ENCODE results near the gene TPCN1.

Gene TPCN1

DNA sequence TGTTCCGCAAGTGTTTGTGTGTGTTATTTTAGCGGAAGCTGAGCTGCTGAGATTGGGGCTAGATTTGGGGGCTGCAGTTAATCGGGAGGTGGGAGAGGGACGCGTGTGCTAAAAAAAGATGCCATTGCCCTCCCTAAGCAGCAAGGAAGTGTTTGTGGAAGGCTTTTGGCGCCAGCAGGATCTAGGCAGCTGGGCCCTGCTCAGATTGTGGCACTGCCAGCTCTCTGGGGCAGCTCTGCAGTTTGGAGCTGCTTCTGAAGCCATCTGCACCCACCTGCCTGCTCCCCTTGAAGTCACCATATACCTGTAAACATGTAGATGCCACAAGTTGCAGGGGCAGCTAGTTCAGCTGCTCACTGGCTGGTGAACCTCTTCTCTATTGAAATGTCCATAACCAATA, 28.8 kb downstream of the TPCN1 start:
- H3K4me3 ChIP-seq (ENCODE audit: low read depth, low read length) = no peak overlapping the region
- DNase-seq (ENCODE audit: low read depth) = no peak

DNA sequence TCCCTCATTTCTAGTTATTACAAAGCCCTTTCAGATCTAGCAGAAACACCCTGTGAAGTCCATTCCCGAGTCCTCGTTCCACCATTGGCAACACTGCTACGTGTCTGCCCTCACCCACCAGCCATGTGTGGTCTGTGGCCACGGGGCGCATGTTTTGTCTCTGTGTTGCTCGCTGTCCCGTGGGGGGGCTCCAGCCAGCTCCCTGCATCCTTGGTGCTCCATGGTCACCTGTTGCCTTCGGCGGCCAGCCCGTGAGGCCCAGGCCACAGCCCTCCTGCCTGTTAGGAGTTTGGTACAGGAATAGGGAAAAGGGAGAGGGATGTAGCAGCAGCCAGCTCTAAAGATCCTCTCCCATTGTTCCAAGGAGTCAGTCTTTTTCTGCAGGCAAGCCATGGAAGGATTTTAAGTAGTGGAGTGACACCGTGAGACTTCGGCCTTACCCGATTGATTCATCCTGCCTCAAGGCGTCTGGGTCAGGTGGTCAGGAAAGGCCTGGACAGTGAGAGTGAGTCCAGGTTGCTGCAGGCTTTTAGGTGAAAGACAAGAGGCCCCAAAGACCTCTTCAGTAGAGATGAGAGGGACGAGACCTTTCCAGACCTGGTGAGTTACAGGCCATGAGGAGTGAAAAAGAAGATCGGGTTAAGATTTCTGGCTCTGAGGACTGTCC, 30.3 kb downstream of the TPCN1 start:
- no peak overlapping the region for H3K4me3 ChIP-seq (ENCODE audit: low read depth, low read length)
- no peak for DNase-seq (ENCODE audit: low read depth)

DNA sequence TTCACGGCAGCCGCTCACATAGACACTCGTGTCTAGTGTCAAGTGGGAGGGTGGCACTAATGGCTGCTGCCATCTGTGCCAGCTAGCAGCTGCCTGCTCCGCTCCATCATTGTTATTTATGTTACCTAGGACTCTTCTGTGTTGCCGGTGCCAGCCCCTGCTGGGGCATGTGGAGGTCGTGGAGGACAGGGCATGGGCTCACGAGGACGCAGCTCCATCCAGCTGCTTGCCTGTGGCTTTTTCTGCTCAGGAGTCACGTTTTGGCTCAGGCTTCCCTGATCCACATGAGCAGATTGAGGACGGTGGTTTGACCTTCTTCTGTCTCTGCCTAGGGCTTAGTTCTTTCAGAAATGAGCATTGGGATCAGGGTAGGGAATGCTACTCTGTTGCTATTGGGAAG, 31.2 kb downstream of the TPCN1 start:
- DNase-seq (ENCODE audit: low read depth) = no peak
- no peak overlapping the region for H3K4me3 ChIP-seq (ENCODE audit: low read depth, low read length)

DNA sequence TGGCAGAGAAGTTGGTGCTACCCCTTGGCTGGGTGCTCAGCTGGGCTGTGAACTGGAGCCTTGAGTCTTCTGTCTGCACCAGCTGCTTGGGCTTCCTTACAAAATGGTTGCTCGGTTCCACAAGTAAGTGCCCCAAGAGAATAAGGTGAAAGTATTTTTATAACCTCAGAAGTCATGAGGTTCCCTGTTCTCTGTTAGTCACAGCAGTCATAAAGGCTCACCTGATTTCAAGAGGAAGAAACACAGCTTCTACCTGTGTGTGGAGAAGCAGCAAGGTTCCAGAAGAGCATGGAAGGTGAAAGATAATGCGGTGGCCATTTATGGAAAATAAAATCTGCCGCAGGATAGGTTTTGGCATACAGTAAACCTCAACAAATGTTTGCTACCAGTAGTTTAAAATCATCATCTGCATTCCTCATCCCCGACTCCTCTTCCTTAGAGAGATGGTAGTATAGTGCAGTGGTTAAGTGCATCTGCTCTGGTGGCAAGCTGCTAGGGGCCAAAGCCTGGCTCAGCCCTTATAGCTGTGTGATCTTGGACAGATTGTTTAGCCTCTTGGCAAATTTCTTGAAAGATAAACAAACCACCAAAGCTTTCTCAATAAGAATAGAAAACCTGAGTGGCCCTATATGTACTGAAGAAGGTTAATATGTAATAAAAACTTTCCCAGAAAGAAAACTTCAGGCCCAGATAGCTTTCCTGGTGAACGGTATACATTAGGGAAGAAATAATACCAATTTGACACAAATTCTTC, 32.4 kb downstream of the TPCN1 start:
- DNase-seq (ENCODE audit: low read depth) = no peak
- H3K4me3 ChIP-seq (ENCODE audit: low read depth, low read length) = no peak overlapping the region

DNA sequence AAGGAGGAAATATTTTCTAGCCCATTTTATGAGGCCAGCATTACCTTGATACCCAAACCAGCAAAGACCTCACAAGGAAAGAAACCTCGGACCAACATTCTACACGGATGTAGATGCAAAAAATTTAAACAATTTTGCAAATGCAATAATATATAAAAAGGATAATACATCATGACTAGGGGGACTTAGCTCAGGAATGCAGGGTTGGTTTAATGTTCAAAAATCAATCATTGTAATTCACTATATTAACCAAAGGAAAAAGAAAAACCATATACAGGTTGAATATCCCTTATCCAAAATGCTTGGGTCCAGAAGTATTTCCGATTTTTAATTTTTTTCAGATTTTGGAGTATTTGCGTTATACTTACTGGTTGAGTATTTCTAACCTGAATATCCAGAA, 33.0 kb downstream of the TPCN1 start:
- no peak for DNase-seq (ENCODE audit: low read depth)
- H3K4me3 ChIP-seq (ENCODE audit: low read depth, low read length) = no peak overlapping the region

DNA sequence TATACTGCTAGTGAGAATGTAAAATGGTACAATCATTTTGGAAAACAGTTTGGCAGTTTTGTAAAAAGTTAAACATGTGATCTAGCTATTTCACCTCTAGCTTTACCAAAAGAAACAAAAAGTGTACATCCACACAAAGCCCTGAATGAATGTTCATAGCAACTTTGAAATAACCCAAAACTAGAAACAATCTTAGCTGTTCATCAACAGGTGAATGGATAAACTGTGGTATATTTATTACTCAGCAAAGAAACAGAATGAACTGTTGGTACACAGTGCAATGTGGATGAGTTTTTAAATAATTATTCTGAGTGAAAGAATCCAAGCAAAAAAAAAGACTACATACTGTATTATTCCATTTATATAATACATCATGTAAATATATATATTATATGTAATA, 36.3 kb downstream of the TPCN1 start:
- DNase-seq (ENCODE audit: low read depth) = no peak
- H3K4me3 ChIP-seq (ENCODE audit: low read depth, low read length) = no peak overlapping the region

DNA sequence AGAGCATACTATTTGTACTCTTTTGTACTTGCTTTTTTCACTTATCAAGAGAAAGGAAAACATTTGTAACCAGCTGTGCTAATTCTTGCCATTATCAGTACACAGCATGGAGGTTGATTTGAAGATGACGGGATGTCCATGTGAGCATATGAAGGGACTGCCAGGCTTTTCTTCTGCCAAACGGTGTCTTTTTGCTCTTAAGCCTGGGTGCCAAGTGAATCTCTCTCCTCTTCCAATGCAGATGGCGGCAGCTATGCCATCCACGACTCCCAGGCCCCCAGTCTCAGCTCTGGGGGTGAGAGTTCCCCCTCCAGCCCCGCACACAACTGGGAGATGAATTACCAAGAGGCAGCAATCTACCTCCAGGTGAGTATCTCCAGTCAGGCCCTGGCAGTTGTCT, 38.9 kb downstream of the TPCN1 start:
- H3K4me3 ChIP-seq (ENCODE audit: low read depth, low read length) = no peak overlapping the region
- no peak for DNase-seq (ENCODE audit: low read depth)

GRCh38 chr12:113260636-113261300, 39.5 kb downstream of the TPCN1 start:
- DNase-seq (ENCODE audit: low read depth) = no peak
- no peak overlapping the region for H3K4me3 ChIP-seq (ENCODE audit: low read depth, low read length)

DNA sequence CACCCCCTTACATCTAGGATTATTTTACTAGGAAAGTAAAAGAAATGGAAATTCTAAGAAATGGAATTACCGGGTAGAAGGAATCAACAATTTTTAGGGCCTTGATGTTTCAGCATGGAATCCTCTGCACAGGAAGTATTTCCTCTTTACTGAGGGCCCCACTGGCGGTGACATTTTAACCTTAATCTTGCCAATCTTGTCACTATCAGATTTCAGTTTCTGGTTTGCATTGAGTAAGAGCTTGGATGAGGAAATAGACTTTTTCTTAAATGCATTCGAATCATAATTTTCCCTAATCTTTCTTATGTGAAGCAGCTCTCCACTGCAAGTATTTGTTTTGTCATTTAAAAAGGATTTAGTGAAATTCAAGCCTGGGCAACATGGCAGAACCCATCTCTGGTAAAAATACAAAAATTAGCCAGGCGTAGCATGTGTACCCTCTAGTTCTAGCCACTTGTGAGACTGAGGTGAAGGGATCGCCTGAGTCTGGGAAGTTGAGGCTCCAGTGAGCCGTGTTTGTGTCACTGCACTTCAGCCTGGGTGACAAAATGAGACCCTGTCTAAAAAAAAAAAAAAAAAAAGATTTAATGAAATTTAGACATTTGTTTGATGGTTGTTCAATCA, 40.7 kb downstream of the TPCN1 start:
- no peak for DNase-seq (ENCODE audit: low read depth)
- H3K4me3 ChIP-seq (ENCODE audit: low read depth, low read length) = no peak overlapping the region

GRCh38 chr12:113262710-113263109, 41.4 kb downstream of the TPCN1 start:
- no peak overlapping the region for H3K4me3 ChIP-seq (ENCODE audit: low read depth, low read length)
- no peak for DNase-seq (ENCODE audit: low read depth)

- DNase-seq (ENCODE audit: low read depth) = no peak
- no peak overlapping the region for H3K4me3 ChIP-seq (ENCODE audit: low read depth, low read length)
Observed at GRCh38 chr12:113263431-113263963, 42.2 kb downstream of the TPCN1 start.

GRCh38 chr12:113266106-113266895, 45.0 kb downstream of the TPCN1 start:
- H3K4me3 ChIP-seq (ENCODE audit: low read depth, low read length) = no peak overlapping the region
- DNase-seq (ENCODE audit: low read depth) = no peak

GRCh38 chr12:113267621-113268020, 46.4 kb downstream of the TPCN1 start:
- no peak for DNase-seq (ENCODE audit: low read depth)
- no peak overlapping the region for H3K4me3 ChIP-seq (ENCODE audit: low read depth, low read length)

DNA sequence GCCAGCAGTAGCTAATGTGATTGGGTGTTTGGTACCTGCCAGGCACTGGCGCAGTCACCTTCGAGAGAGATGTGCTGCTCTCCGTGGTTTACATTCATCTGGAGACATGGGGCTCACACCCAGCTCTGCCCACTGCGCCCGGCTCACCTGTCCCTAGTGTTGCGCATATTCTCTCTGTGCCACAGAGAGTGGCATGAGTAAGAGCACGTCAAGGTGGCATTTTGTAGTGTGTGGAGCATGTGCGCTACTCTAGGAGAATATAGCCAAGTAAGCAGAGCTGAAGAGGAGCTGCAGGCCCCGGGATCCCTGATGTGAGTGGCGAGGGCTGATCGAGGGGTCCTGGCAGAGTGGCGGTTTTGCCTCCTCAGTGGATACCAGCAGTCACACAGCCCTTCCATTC, 46.9 kb downstream of the TPCN1 start:
- DNase-seq (ENCODE audit: low read depth) = no peak
- no peak overlapping the region for H3K4me3 ChIP-seq (ENCODE audit: low read depth, low read length)

DNA sequence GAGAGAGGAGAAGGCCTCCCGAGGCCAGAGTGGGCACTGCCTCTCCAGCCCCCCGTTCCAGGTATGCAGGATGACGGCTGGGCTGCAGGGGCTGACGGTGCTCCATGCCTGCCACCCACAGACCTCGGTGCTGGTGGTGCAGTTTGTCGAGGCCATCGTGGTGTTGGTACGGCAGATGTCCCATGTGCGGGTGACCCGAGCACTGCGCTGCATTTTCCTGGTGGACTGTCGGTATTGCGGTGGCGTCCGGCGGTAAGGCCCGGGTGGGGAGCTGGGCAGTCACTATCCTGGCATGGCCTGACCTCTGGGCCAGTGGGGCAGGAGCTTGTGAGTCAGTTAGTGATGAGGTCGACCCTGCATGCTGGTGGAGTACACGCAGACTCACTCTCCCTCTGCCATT, 47.4 kb downstream of the TPCN1 start:
- no peak for DNase-seq (ENCODE audit: low read depth)

DNA sequence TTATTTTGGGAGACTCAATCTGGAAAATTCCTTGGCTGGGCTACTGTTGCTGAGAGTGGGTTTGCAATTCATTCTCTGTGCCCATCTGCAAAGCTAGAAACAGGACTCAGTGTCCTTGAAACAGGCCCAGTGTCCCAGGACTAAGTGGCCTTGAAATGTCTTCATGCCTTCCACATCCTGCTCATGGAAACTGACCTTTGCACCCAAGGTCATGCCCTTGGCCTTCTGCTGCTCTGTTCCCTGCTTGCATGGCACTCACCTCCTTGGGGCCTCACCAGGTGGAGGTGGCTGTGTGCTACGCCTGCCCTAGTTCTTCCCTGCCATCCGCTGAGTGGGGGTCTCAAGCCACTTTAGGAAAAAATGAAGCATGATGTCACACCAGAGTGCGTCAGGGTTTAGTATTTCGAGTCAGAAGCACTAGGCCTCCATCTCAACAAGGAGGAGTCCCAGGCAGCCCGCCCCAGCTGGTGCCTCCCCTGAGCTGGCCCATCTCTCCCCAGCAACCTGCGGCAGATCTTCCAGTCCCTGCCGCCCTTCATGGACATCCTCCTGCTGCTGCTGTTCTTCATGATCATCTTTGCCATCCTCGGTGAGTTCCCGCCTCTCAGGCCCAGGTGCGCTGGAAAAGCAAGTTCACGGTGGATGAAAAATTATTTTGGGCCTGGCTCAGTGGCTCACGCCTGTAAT, 48.1 kb downstream of the TPCN1 start:
- no peak for DNase-seq (ENCODE audit: low read depth)
- H3K4me3 ChIP-seq (ENCODE audit: low read depth, low read length) = no peak overlapping the region

More for the DNA sequence above, 47.4 kb downstream of the TPCN1 start:
- no peak overlapping the region for H3K4me3 ChIP-seq (ENCODE audit: low read depth, low read length)

GRCh38 chr12:113270709-113271009, 49.4 kb downstream of the TPCN1 start:
- H3K4me3 ChIP-seq (ENCODE audit: low read depth, low read length) = no peak overlapping the region
- DNase-seq (ENCODE audit: low read depth) = no peak

GRCh38 chr12:113271466-113271852, 50.2 kb downstream of the TPCN1 start:
- DNase-seq (ENCODE audit: low read depth) = no peak
- no peak overlapping the region for H3K4me3 ChIP-seq (ENCODE audit: low read depth, low read length)

All from skeletal muscle cell (primary cell).